Right renal cortex interstitium (tissue), 3 donors: ENCODE measurements around the gene CRADD. TPM values are rescaled to one million over a fixed set of nuclear protein-coding genes. Genes with fewer than 3 reads are reported as not detected.
"Not testable (repeated sequence)": the region's sequence is repeated elsewhere in the genome, so short reads cannot be mapped to it uniquely, and the experiment has no call there.

Experiments
- DNase-seq, 3 donors: peaks; one replicate each; pipeline ENCODE4 v3.0.0-alpha.2; 2013; ENCODE audit warnings: low read depth in 3 of 3, low spot score in 2 of 3
- polyA plus RNA-seq, 3 donors: library from polyadenylated mRNA; unstranded; fragments of 120-200 nt; gene quantifications; one replicate each; pipeline ENCODE4 v1.2.1, GENCODE V29; 2013; ENCODE audit not compliant: insufficient read length in 3 of 3

CRADD gene
- polyA plus RNA-seq, 3 donors, result 11.6 to 14.8 (median 13.1) TPM

GRCh38 chr12:93704625-93705024 lies 27.4 kb downstream of the CRADD start:
- no peak for DNase-seq

DNA sequence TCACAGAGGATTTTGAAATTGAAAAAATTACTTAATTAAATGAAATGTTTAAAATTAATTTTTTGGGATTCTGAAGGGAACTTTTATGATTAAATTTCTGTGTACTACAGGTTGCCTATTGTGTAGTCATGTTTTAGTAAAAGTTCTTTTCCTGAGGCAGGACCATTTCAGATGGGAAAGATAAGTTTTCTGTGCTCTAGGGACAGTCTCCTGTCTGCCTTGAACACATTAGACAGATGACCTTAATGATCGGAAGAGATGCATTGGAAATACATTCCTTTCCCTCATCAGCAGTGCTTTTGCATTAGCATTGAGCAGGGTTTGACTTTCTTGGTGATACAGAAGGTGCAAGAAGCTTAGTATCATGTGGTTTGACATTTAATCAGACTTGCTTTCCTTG lies 28.1 kb downstream of the CRADD start:
- no peak for DNase-seq

DNA sequence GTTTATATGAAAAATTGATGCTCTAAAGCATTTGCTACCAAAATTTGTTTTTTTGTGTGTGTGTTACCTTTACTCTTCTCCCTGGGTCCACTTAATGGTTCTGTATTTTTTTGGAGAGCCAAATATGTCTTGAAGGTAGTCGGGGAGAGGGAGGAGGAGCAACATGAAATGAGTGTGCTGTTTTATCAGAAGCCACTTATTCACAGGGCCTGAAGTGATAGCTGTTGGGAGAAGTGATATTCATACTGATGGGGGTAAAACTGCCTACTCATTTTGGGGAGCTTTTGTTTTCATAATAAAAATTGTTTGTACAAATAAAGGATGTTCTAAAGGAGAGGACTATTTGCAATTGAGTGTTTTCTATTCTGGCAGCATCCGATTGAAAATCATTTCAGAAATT lies 29.2 kb downstream of the CRADD start:
- no peak for DNase-seq

DNA sequence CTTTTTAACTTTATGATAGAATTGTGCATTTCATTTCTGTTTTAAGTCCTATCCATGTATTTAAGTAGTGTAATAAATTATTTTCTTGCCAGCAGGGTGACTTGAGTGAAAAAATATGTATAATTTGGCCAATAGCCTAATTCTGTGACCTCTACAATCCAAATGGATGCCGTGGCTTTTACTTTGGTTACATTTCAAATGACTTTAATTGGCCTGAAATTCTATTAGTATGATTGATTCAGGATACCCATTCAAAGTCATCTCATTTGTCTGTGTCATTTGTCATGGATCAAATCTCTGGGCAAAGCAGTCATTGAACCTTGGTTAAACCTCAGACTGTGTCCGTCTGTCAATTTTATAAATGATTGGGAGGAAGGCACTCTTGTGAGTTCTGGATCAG lies 29.6 kb downstream of the CRADD start:
- no peak for DNase-seq

- no peak for DNase-seq
These were observed 30.7 kb downstream of the CRADD start for GRCh38 chr12:93707836-93708235.

DNA sequence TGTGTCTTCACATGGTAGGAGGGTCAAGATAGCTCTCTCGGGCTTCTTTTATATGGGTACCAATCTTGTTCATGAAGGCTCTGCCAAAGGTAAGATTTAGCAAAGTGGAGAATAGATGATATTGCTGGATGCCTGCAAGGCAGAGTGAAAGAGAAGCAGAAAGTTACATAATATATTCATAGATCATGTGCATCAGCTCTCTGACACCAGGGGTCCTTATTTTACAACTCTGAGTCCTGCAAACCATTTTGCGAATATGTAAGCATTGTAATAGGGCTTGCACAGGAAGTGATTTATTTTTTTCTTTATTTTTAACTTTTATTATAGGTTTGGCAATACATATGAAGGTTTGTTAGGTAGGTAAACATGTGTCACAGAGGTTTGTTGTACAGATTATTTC lies 31.8 kb downstream of the CRADD start:
- DNase-seq, result no peak

DNA sequence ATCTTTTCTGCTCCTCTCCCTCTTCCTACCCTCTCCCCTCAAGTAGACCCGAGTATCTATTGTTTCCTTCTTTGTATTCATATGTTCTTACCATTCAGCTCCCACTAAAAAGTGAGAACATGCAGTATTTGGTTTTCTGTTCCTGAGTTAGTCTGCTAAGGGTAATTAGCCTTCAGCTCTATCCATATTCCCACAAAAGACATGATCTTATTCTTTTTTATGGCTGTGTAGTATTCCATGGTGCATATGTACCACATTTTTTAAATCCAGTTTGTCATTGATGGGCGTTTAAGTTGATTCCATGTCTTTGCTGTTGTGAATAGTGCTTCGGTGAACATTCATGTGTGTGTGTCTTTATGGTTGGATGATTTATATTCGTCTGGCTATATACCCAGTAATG lies 32.2 kb downstream of the CRADD start:
- no peak for DNase-seq

DNA sequence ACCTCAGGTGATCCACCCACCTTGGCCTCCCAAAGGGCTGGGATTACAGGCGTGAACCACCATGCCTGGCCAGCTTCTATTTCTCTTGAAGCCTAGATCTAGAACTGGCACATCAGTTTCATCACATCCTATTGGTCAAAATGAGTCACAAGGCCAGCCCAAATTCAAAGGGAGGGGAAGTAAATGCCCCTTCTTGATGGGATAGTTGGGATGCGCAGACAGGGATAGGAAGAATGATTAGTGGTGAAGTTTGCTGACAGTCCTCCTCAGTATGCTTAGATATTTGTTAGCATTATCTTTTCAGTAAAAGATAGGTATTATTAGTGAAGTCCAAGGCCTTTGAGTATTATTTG lies 33.4 kb downstream of the CRADD start:
- DNase-seq, result no peak

DNA sequence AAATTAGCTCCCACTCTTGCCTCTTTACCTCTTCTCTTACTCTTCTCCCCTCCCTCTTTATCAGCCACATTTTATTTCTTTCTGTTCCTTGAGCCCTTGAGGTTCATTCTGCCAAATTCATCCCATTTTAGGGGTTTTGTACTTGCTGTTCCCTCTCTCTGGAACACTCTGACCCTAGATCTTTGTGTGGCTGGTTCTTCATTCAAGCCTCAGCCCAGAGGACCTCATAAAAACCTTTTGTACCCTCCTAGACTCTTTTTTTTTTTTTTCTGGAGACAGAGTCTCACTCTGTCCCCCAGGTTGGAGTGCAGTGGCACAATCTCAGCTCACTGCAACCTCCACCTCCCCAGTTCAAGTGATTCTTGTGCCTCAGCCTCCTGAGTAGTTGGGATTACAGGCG lies 34.3 kb downstream of the CRADD start:
- not testable (repeated sequence) for DNase-seq

- DNase-seq, result no peak
These were observed 35.0 kb downstream of the CRADD start for GRCh38 chr12:93712200-93712599.

GRCh38 chr12:93713060-93713459 lies 35.9 kb downstream of the CRADD start:
- no peak for DNase-seq

DNA sequence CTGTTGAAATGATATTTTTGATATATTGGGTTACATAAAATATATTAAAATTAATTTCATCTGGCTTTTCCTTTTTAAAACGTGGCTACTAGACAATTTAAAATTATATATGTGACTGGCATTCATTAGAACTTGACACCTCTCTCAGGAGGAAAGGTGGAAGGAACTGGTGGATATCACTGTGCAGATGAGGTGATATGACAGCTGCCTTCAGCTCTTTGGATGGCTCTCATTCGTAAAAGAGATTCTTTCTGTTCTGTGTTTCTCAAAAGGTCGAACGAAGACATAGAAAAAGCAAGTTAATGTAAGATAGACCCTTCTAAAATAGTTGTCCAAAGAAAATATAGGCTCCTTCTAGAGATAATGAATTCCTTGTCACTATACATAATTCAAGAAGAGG lies 36.6 kb downstream of the CRADD start:
- DNase-seq, result no peak

DNA sequence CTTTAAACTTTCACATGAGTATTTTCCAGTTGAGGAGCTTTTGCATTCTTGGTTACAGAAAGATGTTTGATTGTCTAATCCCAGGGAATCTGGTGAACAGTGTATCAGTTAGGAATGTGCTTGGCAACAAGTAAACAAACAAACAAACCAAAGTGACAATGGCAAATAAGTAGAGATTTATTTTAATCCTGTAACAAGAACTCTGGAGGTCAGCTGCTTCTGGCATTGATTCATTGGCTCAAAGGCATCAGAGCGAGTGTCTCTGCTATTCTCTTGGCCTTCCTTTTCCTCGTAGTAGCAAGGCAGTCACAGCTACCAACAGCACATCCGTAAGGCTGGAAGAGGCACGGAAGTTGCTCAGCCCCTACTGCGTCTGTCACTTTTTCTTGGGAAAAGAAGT lies 37.2 kb downstream of the CRADD start:
- peak; percentile 8 to 21 (median 10) for DNase-seq

GRCh38 chr12:93719710-93720109 lies 42.5 kb downstream of the CRADD start:
- DNase-seq, result no peak

DNA sequence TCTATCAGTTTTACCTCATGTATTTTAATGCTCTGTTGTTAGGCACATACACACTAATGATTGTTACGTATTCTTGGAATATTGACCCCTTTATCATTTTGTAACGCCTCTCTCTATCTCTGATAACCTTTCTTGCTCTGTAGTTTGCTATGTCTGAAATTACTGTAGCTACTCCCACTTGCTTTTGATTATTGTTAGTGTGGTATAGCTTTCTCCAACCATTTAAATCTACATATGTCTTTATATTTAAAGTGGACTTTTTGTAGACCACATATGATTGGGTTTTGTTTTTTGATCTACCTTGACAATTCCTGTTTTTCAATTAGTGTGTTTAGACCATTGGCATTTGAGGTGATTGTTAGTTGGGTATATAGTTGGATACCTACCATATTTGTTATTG lies 43.4 kb downstream of the CRADD start:
- DNase-seq, result no peak

- no peak for DNase-seq
These were observed 45.0 kb downstream of the CRADD start for GRCh38 chr12:93722179-93722578.

GRCh38 chr12:93722835-93723567 lies 45.8 kb downstream of the CRADD start:
- no peak for DNase-seq

DNA sequence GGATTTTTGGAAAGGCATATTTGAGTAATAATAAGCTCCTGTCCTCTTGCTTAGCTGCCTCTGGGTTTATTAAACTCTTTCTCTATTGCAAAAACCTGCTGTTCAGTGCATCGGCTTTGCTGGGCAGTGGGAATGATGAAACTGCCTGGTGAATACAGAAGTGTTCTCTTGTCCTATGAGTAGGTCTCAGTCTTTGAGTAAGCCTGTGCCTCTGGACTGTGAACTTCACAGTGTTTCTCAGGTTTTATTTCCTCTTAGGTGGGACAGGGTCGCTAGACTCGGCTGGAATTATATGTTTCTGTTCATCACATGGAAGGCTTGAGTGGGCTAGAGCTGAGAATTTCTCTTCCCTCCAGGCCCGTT lies 46.4 kb downstream of the CRADD start:
- no peak for DNase-seq

DNA sequence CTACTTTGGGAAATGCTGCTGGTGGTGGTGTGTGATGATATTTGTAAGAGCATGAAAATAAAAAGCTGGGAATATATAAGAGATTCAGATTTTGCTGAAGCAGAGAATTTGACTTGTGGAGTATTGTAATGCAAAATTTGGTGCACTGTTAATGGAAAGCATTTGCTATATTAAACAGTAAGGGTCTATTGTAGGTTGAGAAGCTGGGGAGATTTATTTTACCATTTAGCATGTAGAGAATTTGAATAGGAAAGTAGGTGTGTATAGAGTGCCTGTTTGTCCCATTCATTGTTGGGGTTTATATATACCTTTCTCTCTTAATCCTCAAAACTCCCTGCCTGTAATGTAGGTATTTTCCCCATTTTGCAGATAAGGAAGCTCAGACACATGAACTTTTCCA lies 48.4 kb downstream of the CRADD start:
- DNase-seq, result no peak

DNA sequence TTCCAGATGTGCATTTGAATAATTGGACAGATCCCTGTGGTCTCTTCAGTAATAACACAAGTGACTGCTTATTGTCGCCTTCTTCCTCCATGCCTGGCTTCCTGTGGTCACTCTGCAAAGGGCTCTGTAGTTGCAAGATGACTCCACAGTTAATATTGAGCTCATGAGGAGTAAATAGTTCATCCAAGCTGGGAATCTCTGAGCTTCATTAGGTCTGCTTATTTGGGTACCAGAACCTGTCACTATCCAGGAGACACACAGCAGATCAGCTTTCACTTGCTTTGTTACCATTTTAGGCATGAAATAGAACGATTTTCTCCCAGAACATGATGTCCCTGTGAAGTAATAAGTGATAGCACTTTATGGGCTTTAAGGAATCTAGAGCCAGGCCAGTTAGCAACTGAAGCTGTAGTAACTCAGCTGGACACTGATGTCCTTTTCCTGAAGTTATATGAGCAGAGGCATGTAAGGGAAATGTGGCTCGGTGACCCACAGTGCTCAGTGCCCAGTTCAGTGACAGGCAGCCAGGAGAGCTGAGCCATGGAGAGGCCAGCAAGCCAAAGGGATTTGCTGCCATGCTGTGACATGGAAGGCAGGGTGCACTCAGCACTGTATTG lies 50.1 kb downstream of the CRADD start:
- no peak for DNase-seq

DNA sequence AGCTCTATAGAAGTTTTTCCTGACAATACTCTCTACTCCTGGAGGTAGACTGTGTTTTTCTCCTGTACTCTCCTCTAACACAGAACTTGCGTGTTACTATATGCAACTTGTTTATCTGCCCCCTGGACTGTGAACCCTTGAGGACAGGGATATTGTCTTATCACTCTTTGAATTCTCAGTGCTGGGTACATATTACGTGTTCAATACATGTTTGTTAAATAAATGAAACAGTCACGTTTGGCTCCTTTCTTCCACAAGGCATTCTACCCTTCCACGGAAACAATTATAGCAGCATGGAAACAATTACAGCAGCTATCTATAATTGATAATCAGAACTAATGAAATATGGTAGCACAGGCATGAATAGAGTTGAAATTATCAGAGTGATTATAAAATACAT lies 50.7 kb downstream of the CRADD start:
- DNase-seq, result no peak

DNA sequence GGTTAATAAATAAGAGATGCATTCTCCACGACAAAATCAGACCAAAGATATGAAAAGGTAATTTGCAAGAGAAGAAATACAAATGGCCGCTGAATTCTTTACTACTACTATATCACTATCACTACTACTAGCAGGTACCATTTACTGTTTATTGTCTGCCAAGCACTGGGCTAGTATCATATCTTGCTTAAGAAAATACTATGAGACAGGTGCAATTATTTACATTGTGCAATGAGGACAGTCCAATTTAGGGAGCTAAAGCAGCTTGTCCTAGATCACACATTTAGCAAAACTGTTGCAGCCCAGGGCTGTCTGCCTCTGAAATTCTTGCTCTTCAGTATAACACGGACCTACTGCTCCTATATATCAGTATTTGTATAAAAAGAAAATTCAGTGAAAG lies 52.8 kb downstream of the CRADD start:
- no peak for DNase-seq

GRCh38 chr12:93733358-93733757 lies 56.2 kb downstream of the CRADD start:
- no peak for DNase-seq
